ENCODE measurements around the gene CARMIL1.

CARMIL1 gene

DNA sequence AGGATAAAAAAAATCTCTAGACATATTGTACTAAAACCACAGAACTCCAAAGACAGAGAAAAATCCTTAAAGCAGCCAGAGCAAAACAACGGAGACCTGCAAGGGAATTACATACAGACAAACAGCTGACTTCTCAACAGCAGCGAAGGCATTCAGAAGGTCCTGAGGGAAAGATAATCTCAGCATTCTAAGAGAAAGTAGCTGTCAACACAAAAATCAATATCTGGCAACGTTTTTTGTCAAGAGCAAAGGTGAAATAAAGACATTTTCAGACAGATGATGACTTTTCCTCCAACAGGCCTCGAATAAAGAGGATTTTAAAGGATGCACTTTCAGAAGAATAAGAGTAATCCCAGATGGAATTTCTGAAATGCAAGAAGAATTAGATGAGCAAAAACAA is 366.7 kb downstream of the CARMIL1 start:
- ATAC-seq = no peak
- no peak for TF ChIP-seq ARNTL (CRISPR knock-in tag; IDR thresholded peaks at IDR 0.05; ENCODE audit: borderline replicate concordance, low read depth)
- no peak for TF ChIP-seq ISL1 (CRISPR knock-in tag; IDR thresholded peaks at IDR 0.05)
- no peak for TF ChIP-seq ZFP30 (CRISPR knock-in tag; IDR thresholded peaks at IDR 0.05)
- TF ChIP-seq, protein P1, sequence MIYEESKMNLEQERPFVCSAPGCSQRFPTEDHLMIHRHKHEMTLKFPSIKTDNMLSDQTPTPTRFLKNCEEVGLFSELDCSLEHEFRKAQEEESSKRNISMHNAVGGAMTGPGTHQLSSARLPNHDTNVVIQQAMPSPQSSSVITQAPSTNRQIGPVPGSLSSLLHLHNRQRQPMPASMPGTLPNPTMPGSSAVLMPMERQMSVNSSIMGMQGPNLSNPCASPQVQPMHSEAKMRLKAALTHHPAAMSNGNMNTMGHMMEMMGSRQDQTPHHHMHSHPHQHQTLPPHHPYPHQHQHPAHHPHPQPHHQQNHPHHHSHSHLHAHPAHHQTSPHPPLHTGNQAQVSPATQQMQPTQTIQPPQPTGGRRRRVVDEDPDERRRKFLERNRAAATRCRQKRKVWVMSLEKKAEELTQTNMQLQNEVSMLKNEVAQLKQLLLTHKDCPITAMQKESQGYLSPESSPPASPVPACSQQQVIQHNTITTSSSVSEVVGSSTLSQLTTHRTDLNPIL (CRISPR knock-in tag; IDR thresholded peaks at IDR 0.05; ENCODE audit: low read depth) = no peak
- no peak for TF ChIP-seq ZNF8 (CRISPR knock-in tag; IDR thresholded peaks at IDR 0.05)
- TF ChIP-seq GLIS3 (CRISPR knock-in tag; IDR thresholded peaks at IDR 0.05) = no peak
- TF ChIP-seq OSR1 (CRISPR knock-in tag; IDR thresholded peaks at IDR 0.05) = no peak
- no peak for TF ChIP-seq ESRRG (CRISPR knock-in tag; IDR thresholded peaks at IDR 0.05)
- TF ChIP-seq RARB (CRISPR knock-in tag; IDR thresholded peaks at IDR 0.05) = no peak
- no peak for TF ChIP-seq TSHZ2 (CRISPR knock-in tag; IDR thresholded peaks at IDR 0.05)
- TF ChIP-seq ZC3H10 (CRISPR knock-in tag; IDR thresholded peaks at IDR 0.05) = no peak
- TF ChIP-seq ZNF565 (CRISPR knock-in tag; conservative IDR thresholded peaks at IDR 0.05; ENCODE audit: low read depth) = no peak
- TF ChIP-seq CSDC2 (CRISPR knock-in tag; IDR thresholded peaks at IDR 0.05) = no peak
- TF ChIP-seq TCF4 (CRISPR knock-in tag; IDR thresholded peaks at IDR 0.05; ENCODE audit: borderline replicate concordance) = no peak

- ATAC-seq = no peak
These were observed 370.4 kb downstream of the CARMIL1 start for GRCh38 chr6:25649611-25650010.

GRCh38 chr6:25652007-25652515 is 372.9 kb downstream of the CARMIL1 start, which contains the start of gene SCGN:
Gene SCGN (plus strand): TSS chr6:25652215. CDS start chr6:25652404, 189 bp downstream.
- peak; percentile 97 for ATAC-seq
- TF ChIP-seq OSR1 (CRISPR knock-in tag; IDR thresholded peaks at IDR 0.05) (no peak), ARNTL (CRISPR knock-in tag; IDR thresholded peaks at IDR 0.05; ENCODE audit: borderline replicate concordance, low read depth) (no peak), GLIS3 (CRISPR knock-in tag; IDR thresholded peaks at IDR 0.05) (no peak), ZC3H10 (CRISPR knock-in tag; IDR thresholded peaks at IDR 0.05) (0 out of 2 replicates have a peak, but pooled peaks have one; percentile 12), ZNF8 (CRISPR knock-in tag; IDR thresholded peaks at IDR 0.05) (no peak; the same call in 1 of the 2 replicates), ZFP3 (CRISPR knock-in tag; IDR thresholded peaks at IDR 0.05) (peak; percentile 79; the same call in 1 of the 2 replicates), ZNF70 (CRISPR knock-in tag; IDR thresholded peaks at IDR 0.05) (no peak), SNAI2 (CRISPR knock-in tag; IDR thresholded peaks at IDR 0.05) (peak; percentile 52; the same call in 1 of the 2 replicates), ZFP30 (CRISPR knock-in tag; IDR thresholded peaks at IDR 0.05) (no peak), ZNF565 (CRISPR knock-in tag; conservative IDR thresholded peaks at IDR 0.05; ENCODE audit: low read depth) (0 out of 2 replicates have a peak, but pooled peaks have one; percentile 64), RARB (CRISPR knock-in tag; IDR thresholded peaks at IDR 0.05) (no peak), PATZ1 (CRISPR knock-in tag; IDR thresholded peaks at IDR 0.05; ENCODE audit: borderline replicate concordance) (no peak), BACH2 (CRISPR knock-in tag; IDR thresholded peaks at IDR 0.05; ENCODE audit: borderline replicate concordance) (no peak), CSDC2 (CRISPR knock-in tag; IDR thresholded peaks at IDR 0.05) (peak; percentile 53; the same call in 1 of the 2 replicates), TSHZ2 (CRISPR knock-in tag; IDR thresholded peaks at IDR 0.05) (0 out of 2 replicates have a peak, but pooled peaks have one; percentile 47)

More at GRCh38 chr6:25649611-25650010, 370.4 kb downstream of the CARMIL1 start:
- TF ChIP-seq ZFP30 (CRISPR knock-in tag; IDR thresholded peaks at IDR 0.05) = no peak
- TF ChIP-seq ARNTL (CRISPR knock-in tag; IDR thresholded peaks at IDR 0.05; ENCODE audit: borderline replicate concordance, low read depth) = no peak
